ENCODE measurements around the gene SLC26A11. TPM values are rescaled to one million over a fixed set of nuclear protein-coding genes. Genes with fewer than 3 reads are reported as not detected.

Gene SLC26A11
- total and polyA plus RNA-seq, 2 of the 13 experiments (the other 11 are each of a cell fraction or from before 2014, with no cell fraction given): 8.7 to 13.2 TPM

DNA sequence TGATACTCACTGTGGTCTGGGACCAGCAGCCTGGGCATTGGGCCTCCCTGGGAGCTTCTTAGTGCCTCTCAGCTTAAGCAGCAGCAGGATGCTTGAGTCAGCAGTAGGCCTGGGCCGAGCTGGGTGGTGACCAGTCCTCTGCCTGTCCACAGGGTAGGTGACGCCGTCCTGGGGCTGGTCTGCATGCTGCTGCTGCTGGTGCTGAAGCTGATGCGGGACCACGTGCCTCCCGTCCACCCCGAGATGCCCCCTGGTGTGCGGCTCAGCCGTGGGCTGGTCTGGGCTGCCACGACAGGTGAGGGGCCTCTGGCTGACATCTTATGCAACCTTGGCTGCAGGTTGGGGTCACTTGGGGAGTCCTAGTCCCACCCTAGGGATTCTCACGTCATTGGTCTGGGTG lies 7.4 kb downstream of the SLC26A11 start (continued):
- TF ChIP-seq, protein P1, sequence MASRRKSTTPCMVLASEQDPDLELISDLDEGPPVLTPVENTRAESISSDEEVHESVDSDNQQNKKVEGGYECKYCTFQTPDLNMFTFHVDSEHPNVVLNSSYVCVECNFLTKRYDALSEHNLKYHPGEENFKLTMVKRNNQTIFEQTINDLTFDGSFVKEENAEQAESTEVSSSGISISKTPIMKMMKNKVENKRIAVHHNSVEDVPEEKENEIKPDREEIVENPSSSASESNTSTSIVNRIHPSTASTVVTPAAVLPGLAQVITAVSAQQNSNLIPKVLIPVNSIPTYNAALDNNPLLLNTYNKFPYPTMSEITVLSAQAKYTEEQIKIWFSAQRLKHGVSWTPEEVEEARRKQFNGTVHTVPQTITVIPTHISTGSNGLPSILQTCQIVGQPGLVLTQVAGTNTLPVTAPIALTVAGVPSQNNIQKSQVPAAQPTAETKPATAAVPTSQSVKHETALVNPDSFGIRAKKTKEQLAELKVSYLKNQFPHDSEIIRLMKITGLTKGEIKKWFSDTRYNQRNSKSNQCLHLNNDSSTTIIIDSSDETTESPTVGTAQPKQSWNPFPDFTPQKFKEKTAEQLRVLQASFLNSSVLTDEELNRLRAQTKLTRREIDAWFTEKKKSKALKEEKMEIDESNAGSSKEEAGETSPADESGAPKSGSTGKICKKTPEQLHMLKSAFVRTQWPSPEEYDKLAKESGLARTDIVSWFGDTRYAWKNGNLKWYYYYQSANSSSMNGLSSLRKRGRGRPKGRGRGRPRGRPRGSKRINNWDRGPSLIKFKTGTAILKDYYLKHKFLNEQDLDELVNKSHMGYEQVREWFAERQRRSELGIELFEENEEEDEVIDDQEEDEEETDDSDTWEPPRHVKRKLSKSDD (CRISPR knock-in tag; IDR thresholded peaks at IDR 0.05; ENCODE audit: low read depth): no peak
- TF ChIP-seq, protein P2, sequence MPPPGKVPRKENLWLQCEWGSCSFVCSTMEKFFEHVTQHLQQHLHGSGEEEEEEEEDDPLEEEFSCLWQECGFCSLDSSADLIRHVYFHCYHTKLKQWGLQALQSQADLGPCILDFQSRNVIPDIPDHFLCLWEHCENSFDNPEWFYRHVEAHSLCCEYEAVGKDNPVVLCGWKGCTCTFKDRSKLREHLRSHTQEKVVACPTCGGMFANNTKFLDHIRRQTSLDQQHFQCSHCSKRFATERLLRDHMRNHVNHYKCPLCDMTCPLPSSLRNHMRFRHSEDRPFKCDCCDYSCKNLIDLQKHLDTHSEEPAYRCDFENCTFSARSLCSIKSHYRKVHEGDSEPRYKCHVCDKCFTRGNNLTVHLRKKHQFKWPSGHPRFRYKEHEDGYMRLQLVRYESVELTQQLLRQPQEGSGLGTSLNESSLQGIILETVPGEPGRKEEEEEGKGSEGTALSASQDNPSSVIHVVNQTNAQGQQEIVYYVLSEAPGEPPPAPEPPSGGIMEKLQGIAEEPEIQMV (CRISPR knock-in tag; IDR thresholded peaks at IDR 0.05; ENCODE audit: low read depth): no peak

DNA sequence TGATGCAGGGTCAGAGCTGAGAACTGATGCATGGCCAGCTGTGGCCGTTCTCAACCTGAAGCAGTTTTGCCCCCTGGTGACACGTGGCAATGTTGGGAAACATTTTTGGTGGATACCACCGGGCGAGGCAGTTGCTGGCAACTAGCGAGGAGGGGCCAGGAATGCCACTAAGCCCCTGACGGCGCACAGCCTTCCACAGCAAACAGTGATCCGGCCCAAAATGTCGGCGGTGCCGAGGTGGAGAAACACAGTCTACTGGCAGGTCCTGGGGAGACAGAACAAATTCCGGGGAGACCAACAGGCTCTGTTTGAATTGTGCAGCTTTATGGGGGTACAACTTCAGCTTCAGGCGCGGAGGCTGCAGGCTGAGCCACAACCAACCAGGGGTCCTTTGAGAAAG lies 8.2 kb downstream of the SLC26A11 start:
- Histone ChIP-seq H3K9me3 (ENCODE audit: low read length) (peaks cover 9% of the 10 kb centered on the region; the same call in 1 of the 2 replicates), H3K36me3 (replicated peaks in 1 of 2; ENCODE audit: control insufficient read depth in 1 of 2, insufficient read depth in 2 of 2, low read length in 2 of 2) (peaks cover 2 to 5% of the 10 kb centered on the region in 2 experiments; a peak in 2 of 5 replicates), H2AFZ (ENCODE audit: low read length) (no peak overlapping the region), H4K20me1 (ENCODE audit: insufficient read depth, low read length) (no peaks in the 10 kb centered on the region), H3K4me1 (ENCODE audit: insufficient read depth, low read length) (no peaks in the 10 kb centered on the region), H3K27ac (ENCODE audit: extremely low read length, insufficient read depth, low read length) (no peak overlapping the region), H3K4me2 (ENCODE audit: low read depth, low read length) (no peak overlapping the region), H3K9ac (ENCODE audit: insufficient read depth, low read depth, low read length) (no peak overlapping the region), H3K27me3 (ENCODE audit: control insufficient read depth in 1 of 2, insufficient read depth in 2 of 2, low read length in 2 of 2) (no peaks in the 10 kb centered on the region), H3K79me2 (ENCODE audit: insufficient read depth, low read length) (no peaks in the 10 kb centered on the region), H3K4me3 (replicated peaks in 1 of 3; ENCODE audit: insufficient read depth in 1 of 3, low read depth in 2 of 3, low read length in 3 of 3) (no peak overlapping the region)
- FAIRE-seq (no peak), ATAC-seq (no peak), DNase-seq (ENCODE audit: low spot score) (no peak)
- intact Hi-C loops (cut with micrococcal nuclease; ENCODE audit: unreplicated experiment): no loop called here
- WGBS (ENCODE audit: low lambda C conversion rate): 91% methylated on average over 14 of the region's 14 CpGs
- BruUV-seq (replicated peaks): no TSS peak
- ChIA-PET POLR2A (interaction anchor here (1.6 kb wide), 1 partner anchor 8 kb away, joined by 4 read pairs; the partner anchor contains the start of genes SGSH and SLC26A11), CTCF (ENCODE audit: low intra/inter-chr PET ratio, low total read pairs) (no interaction called here)
- in situ Hi-C loops (cut with HindIII; ENCODE audit: extremely low pct_ligation_motif_present, low pct_unique_long_range_greater_than_20kb): no loop called here
- TF ChIP-seq NFATC3 (CRISPR knock-in tag; IDR thresholded peaks at IDR 0.05) (no peak), ELF4 (CRISPR knock-in tag; IDR thresholded peaks at IDR 0.05; ENCODE audit: borderline replicate concordance) (no peak), ZNF432 (CRISPR knock-in tag; IDR thresholded peaks at IDR 0.05; ENCODE audit: borderline replicate concordance) (no peak), ZNF564 (CRISPR knock-in tag; IDR thresholded peaks at IDR 0.05) (no peak), KAT2B (IDR thresholded peaks at IDR 0.05; ENCODE audit: borderline replicate concordance, low read depth, low read length) (no peak), NBN (conservative IDR thresholded peaks at IDR 0.05) (no peak), SAFB2 (CRISPR knock-in tag; IDR thresholded peaks at IDR 0.05; ENCODE audit: borderline replicate concordance, low read depth) (no peak), CHCHD3 (CRISPR knock-in tag; IDR thresholded peaks at IDR 0.05) (no peak), ZNF138 (CRISPR knock-in tag; IDR thresholded peaks at IDR 0.05; ENCODE audit: low read depth) (no peak), SMYD3 (CRISPR knock-in tag; IDR thresholded peaks at IDR 0.05) (no peak)
- TF ChIP-seq, protein P3, sequence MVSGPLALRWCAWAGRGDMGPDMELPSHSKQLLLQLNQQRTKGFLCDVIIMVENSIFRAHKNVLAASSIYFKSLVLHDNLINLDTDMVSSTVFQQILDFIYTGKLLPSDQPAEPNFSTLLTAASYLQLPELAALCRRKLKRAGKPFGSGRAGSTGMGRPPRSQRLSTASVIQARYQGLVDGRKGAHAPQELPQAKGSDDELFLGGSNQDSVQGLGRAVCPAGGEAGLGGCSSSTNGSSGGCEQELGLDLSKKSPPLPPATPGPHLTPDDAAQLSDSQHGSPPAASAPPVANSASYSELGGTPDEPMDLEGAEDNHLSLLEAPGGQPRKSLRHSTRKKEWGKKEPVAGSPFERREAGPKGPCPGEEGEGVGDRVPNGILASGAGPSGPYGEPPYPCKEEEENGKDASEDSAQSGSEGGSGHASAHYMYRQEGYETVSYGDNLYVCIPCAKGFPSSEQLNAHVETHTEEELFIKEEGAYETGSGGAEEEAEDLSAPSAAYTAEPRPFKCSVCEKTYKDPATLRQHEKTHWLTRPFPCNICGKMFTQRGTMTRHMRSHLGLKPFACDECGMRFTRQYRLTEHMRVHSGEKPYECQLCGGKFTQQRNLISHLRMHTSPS (CRISPR knock-in tag; IDR thresholded peaks at IDR 0.05; ENCODE audit: low read depth): no peak
- TF ChIP-seq, protein P4, sequence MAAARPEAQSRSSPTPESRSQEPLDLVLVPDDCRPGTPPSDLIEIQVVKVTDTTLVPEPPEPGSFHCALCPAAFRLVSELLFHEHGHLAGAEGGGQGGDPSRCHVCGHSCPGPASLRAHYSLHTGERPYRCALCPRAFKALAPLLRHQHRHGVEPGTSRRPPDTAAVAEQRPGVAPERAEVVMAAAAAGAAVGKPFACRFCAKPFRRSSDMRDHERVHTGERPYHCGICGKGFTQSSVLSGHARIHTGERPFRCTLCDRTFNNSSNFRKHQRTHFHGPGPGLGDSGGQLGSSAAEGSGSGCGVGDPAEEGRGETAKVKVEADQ (CRISPR knock-in tag; IDR thresholded peaks at IDR 0.05; ENCODE audit: borderline replicate concordance): no peak
- TF ChIP-seq, protein P5, sequence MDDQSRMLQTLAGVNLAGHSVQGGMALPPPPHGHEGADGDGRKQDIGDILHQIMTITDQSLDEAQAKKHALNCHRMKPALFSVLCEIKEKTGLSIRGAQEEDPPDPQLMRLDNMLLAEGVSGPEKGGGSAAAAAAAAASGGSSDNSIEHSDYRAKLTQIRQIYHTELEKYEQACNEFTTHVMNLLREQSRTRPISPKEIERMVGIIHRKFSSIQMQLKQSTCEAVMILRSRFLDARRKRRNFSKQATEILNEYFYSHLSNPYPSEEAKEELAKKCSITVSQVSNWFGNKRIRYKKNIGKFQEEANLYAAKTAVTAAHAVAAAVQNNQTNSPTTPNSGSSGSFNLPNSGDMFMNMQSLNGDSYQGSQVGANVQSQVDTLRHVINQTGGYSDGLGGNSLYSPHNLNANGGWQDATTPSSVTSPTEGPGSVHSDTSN (CRISPR knock-in tag; IDR thresholded peaks at IDR 0.05; ENCODE audit: borderline replicate concordance): no peak

Measured in HepG2 (cell line).